K562 (cell line): ENCODE data around the gene ZMIZ1. TPM values are rescaled to one million over a fixed set of nuclear protein-coding genes. Genes with fewer than 3 reads are reported as not detected.

ENCODE experiments used
- ATF7 ChIP-seq: fragments of 450-650 bp; IDR thresholded peaks from 2 replicates; pipeline ENCODE4 v1.7.1; 2014; ENCODE audit warnings: mild to moderate bottlenecking, moderate library complexity
- BMI1 ChIP-seq: fragments of 150-350 bp; IDR thresholded peaks from 2 replicates; pipeline ENCODE4 v1.6.1; 2014; ENCODE audit warnings: low read length
- CC2D1A ChIP-seq: fragments of 450-650 bp; IDR thresholded peaks from 2 replicates; pipeline ENCODE4 v1.6.1; 2017; ENCODE audit warnings: mild to moderate bottlenecking
- FIP1L1 ChIP-seq: fragments of 200-400 bp; formaldehyde crosslinking; IDR thresholded peaks from 2 replicates; pipeline ENCODE4 v1.6.1; 2018; ENCODE audit warnings: mild to moderate bottlenecking, low read depth, low read length; ENCODE audit not compliant: poor library complexity, severe bottlenecking
- MAZ ChIP-seq, 2 experiments: fragments of 450-650 bp in 1 of 2; sonication (generic) in 1 of 2; formaldehyde crosslinking; IDR thresholded peaks in 1 of 2; conservative IDR thresholded peaks in 1 of 2; 2 replicates each; pipeline versions ENCODE4 v1.4.0 to v1.5.0; 2020; ENCODE audit warnings: mild to moderate bottlenecking in 1 of 2, missing genetic modification reagents in 1 of 2
- NFYB ChIP-seq: IDR thresholded peaks from 2 replicates; pipeline ENCODE4 v1.6.1; 2011; ENCODE audit warnings: mild to moderate bottlenecking, moderate library complexity; ENCODE audit not compliant: insufficient read length; ENCODE audit errors: extremely low read depth
- PML ChIP-seq: IDR thresholded peaks from 2 replicates; pipeline ENCODE4 v1.6.1; 2012; ENCODE audit warnings: low read length, inconsistent platforms
- RBBP5 ChIP-seq: fragments of 200-600 bp; sonication (generic); IDR thresholded peaks from 2 replicates; pipeline ENCODE4 v1.6.1; 2012; ENCODE audit warnings: borderline replicate concordance, mild to moderate bottlenecking, low read length, control low read depth, inconsistent platforms; ENCODE audit not compliant: insufficient read depth, poor library complexity, severe bottlenecking
- SIN3B ChIP-seq: fragments of 450-650 bp; IDR thresholded peaks from 2 replicates; pipeline ENCODE4 v1.6.1; 2017; ENCODE audit warnings: low read depth, mild to moderate bottlenecking, moderate library complexity
- SIRT6 ChIP-seq: IDR thresholded peaks from one replicate; pipeline ENCODE4 v1.6.1; 2012; ENCODE audit warnings: low read depth, mild to moderate bottlenecking, control low read depth, inconsistent platforms, low read length, moderate library complexity
- SMAD3 ChIP-seq: fragments of 450-650 bp; formaldehyde crosslinking; conservative IDR thresholded peaks from 2 replicates; pipeline ENCODE4 v1.4.0; 2020; ENCODE audit warnings: mild to moderate bottlenecking
- SNIP1 ChIP-seq: fragments of 450-650 bp; IDR thresholded peaks from 2 replicates; pipeline ENCODE4 v1.7.1; 2017; ENCODE audit warnings: low read depth, mild to moderate bottlenecking
- SNRNP70 ChIP-seq: fragments of 200-400 bp; formaldehyde crosslinking; optimal IDR thresholded peaks from 2 replicates; pipeline ENCODE3; 2017; ENCODE audit warnings: low read depth, low read length
- WHSC1 ChIP-seq: IDR thresholded peaks from one replicate; pipeline ENCODE4 v1.6.1; 2012; ENCODE audit warnings: low read length, control low read depth, inconsistent platforms
- polyA plus RNA-seq, 8 experiments: library from polyadenylated mRNA; depleted of rRNA in 4 of 8; stranded (reverse) in 5 of 8; unstranded in 3 of 8; fragments of >200 nt; fragmentation: Nextera tagmentation in 2 of 8; fragmentation: Illumina TruSeq in 1 of 8; extraction: Ambion mirVana in 2 of 8; extraction: Trizol in 1 of 8; gene quantifications; 2 replicates each; pipeline versions ENCODE4 v1.2.1 to v1.2.3, GENCODE V29; 2011 to 2014; ENCODE audit warnings: inconsistent platforms in 1 of 8, missing spikeins in 1 of 8
- total RNA-seq, 7 experiments: library from RNA; depleted of rRNA in 6 of 7; stranded (reverse); fragments of >200 nt in 6 of 7; fragmentation: Illumina TruSeq in 2 of 7; extraction: Trizol in 2 of 7; gene quantifications; 2 replicates each; pipeline versions ENCODE4 v1.2.1 to v1.2.3, GENCODE V29; 2011 to 2021; ENCODE audit warnings: low replicate concordance in 1 of 7
- TF ChIP-seq, protein P1 (sequence below): conservative IDR thresholded peaks from 2 replicates; pipeline ENCODE4 v1.6.1; 2011; ENCODE audit warnings: low read depth, mild to moderate bottlenecking, low read length; ENCODE audit not compliant: control insufficient read depth
- TF ChIP-seq, protein P2 (sequence below), 2 experiments: fragments of 450-650 bp; formaldehyde crosslinking in 1 of 2; IDR thresholded peaks; 2 replicates each; pipeline versions ENCODE4 v1.4.0 to v1.6.1; 2014 to 2020; ENCODE audit warnings: mild to moderate bottlenecking in 2 of 2, borderline replicate concordance in 1 of 2, low read depth in 1 of 2
- TF ChIP-seq, protein P3 (sequence below): fragments of 250-450 bp; sonication (Bioruptor Pico); IDR thresholded peaks from 2 replicates; pipeline ENCODE4 v1.4.0; 2020; ENCODE audit warnings: mild to moderate bottlenecking, moderate library complexity

Gene ZMIZ1
- total and polyA plus RNA-seq, 9 of the 15 experiments (the other 6 are each of a cell fraction or from before 2014, with no cell fraction given), result 1.0 to 37.3 (median 4.3) TPM

DNA sequence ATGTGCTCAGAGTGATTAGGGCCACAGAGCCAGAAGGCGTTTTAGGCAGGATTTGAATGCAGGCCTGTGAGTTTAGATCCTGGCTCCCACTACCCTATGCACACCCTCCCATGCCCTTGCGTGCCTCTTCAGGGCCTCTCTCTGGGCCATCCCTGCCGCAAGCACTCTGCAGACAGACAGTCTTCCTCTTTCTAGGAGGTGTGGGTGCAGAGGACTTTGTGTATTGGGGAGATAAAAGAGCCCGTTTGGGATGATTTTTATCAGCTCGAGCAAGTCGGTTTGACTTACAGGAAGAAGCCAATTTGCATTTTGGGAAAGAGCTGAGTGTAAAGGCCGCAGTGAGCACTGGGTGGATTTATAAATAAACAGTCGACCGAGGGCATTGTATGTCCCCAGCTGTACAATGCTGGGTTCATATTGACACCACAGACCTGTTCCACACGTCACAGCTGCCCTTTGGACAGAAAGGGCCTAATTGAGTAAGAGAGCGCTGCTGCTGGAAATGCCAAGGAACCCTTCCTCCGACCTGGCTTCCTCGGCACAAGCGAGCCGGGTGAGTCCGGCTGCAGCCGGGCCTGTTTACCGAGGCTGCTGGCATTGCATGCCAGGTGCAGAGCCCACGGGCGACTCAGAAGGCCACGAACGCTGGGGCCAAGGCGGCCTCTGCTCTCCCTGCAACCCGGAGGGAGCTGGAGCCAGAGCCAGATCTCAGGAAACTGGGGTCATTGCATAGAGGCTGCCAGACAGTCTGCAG is 25.1 kb downstream of the ZMIZ1 start (continued):
- TF ChIP-seq ATF7 (peak; percentile 58; the same call in 1 of the 2 replicates), RBBP5 (peak; percentile 67), MAZ (CRISPR knock-in tag; conservative IDR thresholded peaks at IDR 0.05 in 1 of 2, IDR thresholded peaks at IDR 0.05 in 1 of 2) (peak; percentile 59 to 78), NFYB (no peak), WHSC1 (no peak), FIP1L1 (no peak), CC2D1A (no peak), SNIP1 (no peak), BMI1 (no peak), SNRNP70 (no peak), PML (peak; percentile 44; the same call in 1 of the 2 replicates), SMAD3 (CRISPR knock-in tag) (no peak), SIRT6 (no peak), SIN3B (no peak)
- TF ChIP-seq, protein P1, sequence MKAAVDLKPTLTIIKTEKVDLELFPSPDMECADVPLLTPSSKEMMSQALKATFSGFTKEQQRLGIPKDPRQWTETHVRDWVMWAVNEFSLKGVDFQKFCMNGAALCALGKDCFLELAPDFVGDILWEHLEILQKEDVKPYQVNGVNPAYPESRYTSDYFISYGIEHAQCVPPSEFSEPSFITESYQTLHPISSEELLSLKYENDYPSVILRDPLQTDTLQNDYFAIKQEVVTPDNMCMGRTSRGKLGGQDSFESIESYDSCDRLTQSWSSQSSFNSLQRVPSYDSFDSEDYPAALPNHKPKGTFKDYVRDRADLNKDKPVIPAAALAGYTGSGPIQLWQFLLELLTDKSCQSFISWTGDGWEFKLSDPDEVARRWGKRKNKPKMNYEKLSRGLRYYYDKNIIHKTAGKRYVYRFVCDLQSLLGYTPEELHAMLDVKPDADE, result no peak
- TF ChIP-seq, protein P2, sequence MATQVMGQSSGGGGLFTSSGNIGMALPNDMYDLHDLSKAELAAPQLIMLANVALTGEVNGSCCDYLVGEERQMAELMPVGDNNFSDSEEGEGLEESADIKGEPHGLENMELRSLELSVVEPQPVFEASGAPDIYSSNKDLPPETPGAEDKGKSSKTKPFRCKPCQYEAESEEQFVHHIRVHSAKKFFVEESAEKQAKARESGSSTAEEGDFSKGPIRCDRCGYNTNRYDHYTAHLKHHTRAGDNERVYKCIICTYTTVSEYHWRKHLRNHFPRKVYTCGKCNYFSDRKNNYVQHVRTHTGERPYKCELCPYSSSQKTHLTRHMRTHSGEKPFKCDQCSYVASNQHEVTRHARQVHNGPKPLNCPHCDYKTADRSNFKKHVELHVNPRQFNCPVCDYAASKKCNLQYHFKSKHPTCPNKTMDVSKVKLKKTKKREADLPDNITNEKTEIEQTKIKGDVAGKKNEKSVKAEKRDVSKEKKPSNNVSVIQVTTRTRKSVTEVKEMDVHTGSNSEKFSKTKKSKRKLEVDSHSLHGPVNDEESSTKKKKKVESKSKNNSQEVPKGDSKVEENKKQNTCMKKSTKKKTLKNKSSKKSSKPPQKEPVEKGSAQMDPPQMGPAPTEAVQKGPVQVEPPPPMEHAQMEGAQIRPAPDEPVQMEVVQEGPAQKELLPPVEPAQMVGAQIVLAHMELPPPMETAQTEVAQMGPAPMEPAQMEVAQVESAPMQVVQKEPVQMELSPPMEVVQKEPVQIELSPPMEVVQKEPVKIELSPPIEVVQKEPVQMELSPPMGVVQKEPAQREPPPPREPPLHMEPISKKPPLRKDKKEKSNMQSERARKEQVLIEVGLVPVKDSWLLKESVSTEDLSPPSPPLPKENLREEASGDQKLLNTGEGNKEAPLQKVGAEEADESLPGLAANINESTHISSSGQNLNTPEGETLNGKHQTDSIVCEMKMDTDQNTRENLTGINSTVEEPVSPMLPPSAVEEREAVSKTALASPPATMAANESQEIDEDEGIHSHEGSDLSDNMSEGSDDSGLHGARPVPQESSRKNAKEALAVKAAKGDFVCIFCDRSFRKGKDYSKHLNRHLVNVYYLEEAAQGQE (IDR thresholded peaks at IDR 0.05; ENCODE audit: borderline replicate concordance), result peak; percentile 24; the same call in 1 of the 2 replicates
- TF ChIP-seq, protein P2 (CRISPR knock-in tag; IDR thresholded peaks at IDR 0.05; ENCODE audit: low read depth), result no peak
- TF ChIP-seq, protein P3, sequence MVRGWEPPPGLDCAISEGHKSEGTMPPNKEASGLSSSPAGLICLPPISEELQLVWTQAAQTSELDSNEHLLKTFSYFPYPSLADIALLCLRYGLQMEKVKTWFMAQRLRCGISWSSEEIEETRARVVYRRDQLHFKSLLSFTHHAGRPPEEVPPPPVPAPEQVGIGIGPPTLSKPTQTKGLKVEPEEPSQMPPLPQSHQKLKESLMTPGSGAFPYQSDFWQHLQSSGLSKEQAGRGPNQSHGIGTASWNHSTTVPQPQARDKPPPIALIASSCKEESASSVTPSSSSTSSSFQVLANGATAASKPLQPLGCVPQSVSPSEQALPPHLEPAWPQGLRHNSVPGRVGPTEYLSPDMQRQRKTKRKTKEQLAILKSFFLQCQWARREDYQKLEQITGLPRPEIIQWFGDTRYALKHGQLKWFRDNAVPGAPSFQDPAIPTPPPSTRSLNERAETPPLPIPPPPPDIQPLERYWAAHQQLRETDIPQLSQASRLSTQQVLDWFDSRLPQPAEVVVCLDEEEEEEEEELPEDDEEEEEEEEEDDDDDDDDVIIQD (CRISPR knock-in tag), result 0 out of 2 replicates have a peak, but pooled peaks have one; percentile 48
